ENCODE measurements around the gene FOXN3. TPM values are rescaled to one million over a fixed set of nuclear protein-coding genes. Genes with fewer than 3 reads are reported as not detected.
A peak's percentile ranks its signal among the peaks of the same experiment; 100 is the strongest.

FOXN3 gene
- total and polyA plus RNA-seq, 10 of the 15 experiments (the other 5 are each of a cell fraction or from before 2014, with no cell fraction given) = 4.5 to 68.9 (median 29.7) TPM

DNA sequence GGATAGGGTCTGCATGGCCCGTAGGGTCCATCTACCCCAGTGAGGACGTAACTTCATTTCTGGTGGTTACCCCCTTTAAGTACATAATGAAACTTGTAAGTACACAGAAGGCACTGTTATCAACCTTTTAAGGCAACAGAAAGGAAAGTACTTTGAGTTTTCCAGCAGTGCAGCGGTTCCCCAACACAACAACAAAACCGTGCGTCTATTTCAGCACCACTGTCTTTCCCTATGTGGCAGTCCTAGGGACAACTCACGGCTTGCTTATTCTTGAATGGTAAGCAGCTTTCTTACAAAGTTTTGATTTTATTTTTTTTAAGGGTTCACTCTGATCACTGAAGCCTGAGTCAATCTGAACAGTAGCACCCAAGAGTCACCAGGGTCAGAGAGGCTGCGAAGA, 46.3 kb downstream of the FOXN3 start:
- BruUV-seq (replicated peaks) = no TSS peak
- SMC1A ChIA-PET (ENCODE audit: uncharacterized antibody, unreplicated experiment) = interaction anchor here (0.9 to 3.5 kb wide), 5 partner anchors 8 to 100 kb away, joined by 3 to 16 read pairs (median 8); no protein-coding TSS in a partner anchor
- in situ Hi-C loops (cut with MboI) = no loop called here
- FAIRE-seq = no peak
- CTCF ChIA-PET = no interaction called here
- DNase-seq (ENCODE audit: low read depth, low spot score) = no peak
- no peak for ATAC-seq
- intact Hi-C loops (cut with micrococcal nuclease; ENCODE audit: unreplicated experiment) = no loop called here
- Histone ChIP-seq H3K27me3 (replicated peaks in 1 of 2; ENCODE audit: control insufficient read depth in 2 of 2, insufficient read depth in 2 of 2, low read length in 1 of 2) (no peaks in the 10 kb centered on the region), H3K9ac (ENCODE audit: control insufficient read depth, insufficient read depth, low read length) (no peak overlapping the region), H4K20me1 (ENCODE audit: control insufficient read depth, insufficient read depth) (no peaks in the 10 kb centered on the region), H3K36me3 (ENCODE audit: control insufficient read depth in 2 of 2, insufficient read depth in 2 of 2, low read length in 1 of 2) (no peaks in the 10 kb centered on the region; a peak in 2 of 4 replicates), H3K27ac (ENCODE audit: control insufficient read depth, insufficient read depth) (peak overlapping the region; percentile 0), H2AFZ (ENCODE audit: control insufficient read depth, low read depth, low read length) (no peak overlapping the region), H3K79me2 (ENCODE audit: control insufficient read depth, insufficient read depth, low read length) (peaks cover 81% of the 10 kb centered on the region), H3K4me1 (ENCODE audit: control insufficient read depth, insufficient read depth, low read length) (peaks cover 31% of the 10 kb centered on the region), H3K9me3 (replicated peaks; ENCODE audit: control insufficient read depth, insufficient read depth, low read length) (peaks cover 19% of the 10 kb centered on the region; the same call in 2 of the 3 replicates), H3K4me3 (no peak overlapping the region), H3K4me2 (ENCODE audit: control insufficient read depth, insufficient read depth) (no peak overlapping the region)
- RAD21 ChIA-PET (ENCODE audit: unreplicated experiment) = interaction anchor here (0.7 kb wide), 1 partner anchor 65 kb away, joined by 3 read pairs; no protein-coding TSS in a partner anchor
- 83% methylated on average over 7 of the region's 7 CpGs for WGBS (ENCODE audit: insufficient coverage, insufficient replicate concordance, low lambda C conversion rate, missing lambda C conversion rate)
- TF ChIP-seq BMI1 (IDR thresholded peaks at IDR 0.05; ENCODE audit: borderline replicate concordance) = no peak
- no peak for TF ChIP-seq CREB1 (IDR thresholded peaks at IDR 0.05; ENCODE audit: low read depth)
- TF ChIP-seq NRF1 (conservative IDR thresholded peaks at IDR 0.05; ENCODE audit: low read depth, low read length) = no peak
- TF ChIP-seq YBX1 (IDR thresholded peaks at IDR 0.05) = no peak
- TF ChIP-seq SPI1 (IDR thresholded peaks at IDR 0.05; ENCODE audit: borderline replicate concordance, insufficient read depth, low read depth, low read length) = no peak
- TF ChIP-seq TBL1XR1 (IDR thresholded peaks at IDR 0.05; ENCODE audit: low read depth, low read length) = no peak
- TF ChIP-seq, protein P1, sequence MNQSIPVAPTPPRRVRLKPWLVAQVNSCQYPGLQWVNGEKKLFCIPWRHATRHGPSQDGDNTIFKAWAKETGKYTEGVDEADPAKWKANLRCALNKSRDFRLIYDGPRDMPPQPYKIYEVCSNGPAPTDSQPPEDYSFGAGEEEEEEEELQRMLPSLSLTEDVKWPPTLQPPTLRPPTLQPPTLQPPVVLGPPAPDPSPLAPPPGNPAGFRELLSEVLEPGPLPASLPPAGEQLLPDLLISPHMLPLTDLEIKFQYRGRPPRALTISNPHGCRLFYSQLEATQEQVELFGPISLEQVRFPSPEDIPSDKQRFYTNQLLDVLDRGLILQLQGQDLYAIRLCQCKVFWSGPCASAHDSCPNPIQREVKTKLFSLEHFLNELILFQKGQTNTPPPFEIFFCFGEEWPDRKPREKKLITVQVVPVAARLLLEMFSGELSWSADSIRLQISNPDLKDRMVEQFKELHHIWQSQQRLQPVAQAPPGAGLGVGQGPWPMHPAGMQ (IDR thresholded peaks at IDR 0.05; ENCODE audit: borderline replicate concordance) = no peak
- POLR2A ChIA-PET = interaction anchor here (1.0 to 1.7 kb wide), 3 partner anchors 12 to 39 kb away, joined by 3 to 9 read pairs (median 3); no protein-coding TSS in a partner anchor
